Measurements from ENCODE around the gene LCN9. TPM values are rescaled to one million over a fixed set of nuclear protein-coding genes. Genes with fewer than 3 reads are reported as not detected.

The LCN9 gene
- total RNA-seq, 1 experiment from 2014 or later, result not detected

DNA sequence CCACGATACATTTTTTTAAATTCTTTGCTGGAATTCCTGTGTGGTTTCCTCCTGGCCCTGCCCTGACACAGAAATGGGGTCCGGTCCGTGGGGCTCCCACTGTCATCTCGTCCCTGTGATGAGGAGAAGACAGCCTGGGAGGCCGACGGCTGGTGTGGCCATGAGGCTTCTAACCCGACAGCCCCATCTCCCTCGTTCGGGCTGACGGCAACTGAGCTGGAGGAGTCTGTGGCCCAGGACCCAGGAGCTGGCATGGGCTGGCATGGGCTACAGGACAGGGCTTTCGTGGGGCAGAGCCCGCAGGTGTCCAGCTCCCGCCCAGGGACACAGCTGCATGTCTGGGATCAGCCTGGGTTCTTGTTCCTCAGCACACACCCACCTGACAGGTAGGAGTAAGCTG, 13.8 kb downstream of the LCN9 start:
- intact Hi-C loops (cut with micrococcal nuclease; ENCODE audit: unreplicated experiment), result no loop called here
- Mint-ChIP-seq H3K9me3 (ENCODE audit: low read depth, unreplicated experiment) (no peaks in the 10 kb centered on the region), H3K27ac (ENCODE audit: unreplicated experiment) (no peak overlapping the region), H3K4me1 (ENCODE audit: low read depth, unreplicated experiment) (no peaks in the 10 kb centered on the region), H3K36me3 (ENCODE audit: insufficient read depth, unreplicated experiment) (peaks cover 5% of the 10 kb centered on the region), H3K27me3 (ENCODE audit: unreplicated experiment) (peaks cover 50% of the 10 kb centered on the region), H3K4me3 (ENCODE audit: low read depth, unreplicated experiment) (no peak overlapping the region)
- CTCF ChIA-PET, result no interaction called here
- no TSS peak for BruUV-seq (replicated peaks)
- DNase-seq, result no peak
- TF ChIP-seq, protein P1, sequence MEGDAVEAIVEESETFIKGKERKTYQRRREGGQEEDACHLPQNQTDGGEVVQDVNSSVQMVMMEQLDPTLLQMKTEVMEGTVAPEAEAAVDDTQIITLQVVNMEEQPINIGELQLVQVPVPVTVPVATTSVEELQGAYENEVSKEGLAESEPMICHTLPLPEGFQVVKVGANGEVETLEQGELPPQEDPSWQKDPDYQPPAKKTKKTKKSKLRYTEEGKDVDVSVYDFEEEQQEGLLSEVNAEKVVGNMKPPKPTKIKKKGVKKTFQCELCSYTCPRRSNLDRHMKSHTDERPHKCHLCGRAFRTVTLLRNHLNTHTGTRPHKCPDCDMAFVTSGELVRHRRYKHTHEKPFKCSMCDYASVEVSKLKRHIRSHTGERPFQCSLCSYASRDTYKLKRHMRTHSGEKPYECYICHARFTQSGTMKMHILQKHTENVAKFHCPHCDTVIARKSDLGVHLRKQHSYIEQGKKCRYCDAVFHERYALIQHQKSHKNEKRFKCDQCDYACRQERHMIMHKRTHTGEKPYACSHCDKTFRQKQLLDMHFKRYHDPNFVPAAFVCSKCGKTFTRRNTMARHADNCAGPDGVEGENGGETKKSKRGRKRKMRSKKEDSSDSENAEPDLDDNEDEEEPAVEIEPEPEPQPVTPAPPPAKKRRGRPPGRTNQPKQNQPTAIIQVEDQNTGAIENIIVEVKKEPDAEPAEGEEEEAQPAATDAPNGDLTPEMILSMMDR (IDR thresholded peaks at IDR 0.05; ENCODE audit: unreplicated experiment), result no peak

DNA sequence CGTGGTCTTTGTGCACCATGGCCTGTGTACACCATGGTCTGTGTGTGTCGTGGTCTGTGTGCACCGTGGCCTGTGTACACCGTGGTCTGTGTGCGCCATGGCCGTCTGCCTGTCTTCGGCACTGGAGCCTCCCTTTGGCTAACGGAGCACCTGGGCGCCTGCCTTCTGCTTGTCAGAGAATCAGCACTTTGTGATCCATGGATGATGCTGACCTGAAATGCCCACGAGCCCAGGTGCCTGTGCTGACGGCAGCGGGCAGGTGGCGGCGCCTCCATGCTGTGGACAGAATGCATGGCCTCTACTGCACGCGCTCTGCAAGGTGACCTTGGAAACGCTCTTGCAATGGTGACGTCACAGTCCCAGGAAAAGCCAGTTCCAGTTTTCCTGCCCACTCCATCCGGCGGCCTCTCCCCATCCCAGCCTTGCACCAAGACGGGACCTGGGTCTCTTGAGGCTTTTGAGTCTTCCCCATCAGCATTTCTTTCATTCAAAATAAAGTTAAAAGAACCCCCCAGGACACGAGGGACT, 14.6 kb downstream of the LCN9 start:
- H3K27me3 Mint-ChIP-seq (ENCODE audit: unreplicated experiment), result peaks cover 50% of the 10 kb centered on the region
- H3K4me3 Mint-ChIP-seq (ENCODE audit: low read depth, unreplicated experiment), result no peak overlapping the region
- no peak overlapping the region for H3K27ac Mint-ChIP-seq (ENCODE audit: unreplicated experiment)
- H3K9me3 Mint-ChIP-seq (ENCODE audit: low read depth, unreplicated experiment), result no peaks in the 10 kb centered on the region
- no peak for DNase-seq
- CTCF ChIA-PET, result no interaction called here
- peaks cover 5% of the 10 kb centered on the region for H3K36me3 Mint-ChIP-seq (ENCODE audit: insufficient read depth, unreplicated experiment)
- TF ChIP-seq, protein P1 (IDR thresholded peaks at IDR 0.05; ENCODE audit: unreplicated experiment), result no peak
- no TSS peak for BruUV-seq (replicated peaks)
- H3K4me1 Mint-ChIP-seq (ENCODE audit: low read depth, unreplicated experiment), result no peaks in the 10 kb centered on the region
- intact Hi-C loops (cut with micrococcal nuclease; ENCODE audit: unreplicated experiment), result no loop called here

DNA sequence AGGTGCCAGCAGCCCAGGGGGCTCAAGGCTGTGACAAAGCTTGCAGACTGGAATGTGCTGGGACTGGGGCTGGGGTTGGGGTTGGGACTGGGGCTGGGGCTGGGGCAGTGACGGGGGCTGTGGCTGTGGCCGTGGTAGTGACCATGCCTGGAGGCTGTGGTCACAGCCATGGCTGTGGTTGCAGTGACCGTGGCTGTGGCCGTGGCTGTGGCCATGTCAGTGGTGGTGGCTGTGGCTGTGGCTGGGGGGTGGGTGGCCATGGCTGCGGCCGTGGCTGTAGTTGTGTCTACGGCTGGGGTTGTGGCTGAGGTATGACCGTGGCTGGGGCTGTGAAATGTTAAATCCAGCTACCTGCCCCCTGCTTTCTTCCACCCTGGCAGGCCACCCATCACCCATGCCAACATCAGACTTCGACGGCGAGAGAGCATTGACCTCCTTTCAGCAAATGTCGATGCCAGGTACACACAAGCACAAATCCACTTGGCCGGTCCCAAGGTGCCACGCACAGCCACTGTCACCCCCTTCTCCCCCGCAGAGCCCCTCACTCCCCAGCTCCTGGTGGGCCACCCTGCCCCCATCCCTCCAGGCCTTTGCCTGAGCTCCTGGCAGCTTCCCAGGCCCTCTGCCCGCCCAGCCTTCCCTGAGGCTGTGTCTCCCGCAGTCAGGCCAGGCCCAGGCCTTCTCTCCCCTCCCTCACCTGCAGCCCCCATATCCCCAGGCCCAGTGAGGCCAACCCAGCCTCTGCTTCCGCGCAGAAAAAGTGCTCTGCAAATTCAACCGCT, 15.3 kb downstream of the LCN9 start:
- TF ChIP-seq, protein P1 (IDR thresholded peaks at IDR 0.05; ENCODE audit: unreplicated experiment), result no peak
- Mint-ChIP-seq H3K4me1 (ENCODE audit: low read depth, unreplicated experiment) (no peaks in the 10 kb centered on the region), H3K27me3 (ENCODE audit: unreplicated experiment) (peaks cover 45% of the 10 kb centered on the region), H3K36me3 (ENCODE audit: insufficient read depth, unreplicated experiment) (peaks cover 5% of the 10 kb centered on the region), H3K9me3 (ENCODE audit: low read depth, unreplicated experiment) (no peaks in the 10 kb centered on the region), H3K4me3 (ENCODE audit: low read depth, unreplicated experiment) (no peak overlapping the region), H3K27ac (ENCODE audit: unreplicated experiment) (no peak overlapping the region)
- DNase-seq, result no peak
- intact Hi-C loops (cut with micrococcal nuclease; ENCODE audit: unreplicated experiment), result no loop called here
- BruUV-seq (replicated peaks), result no TSS peak
- CTCF ChIA-PET, result no interaction called here

DNA sequence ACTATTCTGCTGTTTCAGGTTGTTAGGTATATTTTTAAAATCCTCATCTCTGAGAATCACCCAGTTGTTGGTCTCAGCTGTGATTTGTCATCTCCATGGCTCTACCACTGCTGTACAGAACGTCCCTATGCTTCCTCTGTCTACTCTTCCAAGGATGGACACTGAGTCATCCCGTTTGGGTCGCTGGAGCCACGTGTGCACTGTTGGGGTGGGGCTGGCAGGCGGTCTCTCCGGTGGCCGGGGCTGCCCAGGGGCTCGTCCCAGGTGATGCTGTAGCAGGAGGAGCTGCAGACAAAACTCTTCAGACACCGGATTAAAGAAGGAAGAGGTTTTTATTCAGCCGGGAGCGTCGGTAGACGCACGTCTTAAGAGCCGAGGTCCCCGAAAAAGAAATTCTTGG, 16.9 kb downstream of the LCN9 start:
- H3K36me3 Mint-ChIP-seq (ENCODE audit: insufficient read depth, unreplicated experiment), result peaks cover 5% of the 10 kb centered on the region
- no peaks in the 10 kb centered on the region for H3K4me1 Mint-ChIP-seq (ENCODE audit: low read depth, unreplicated experiment)
- BruUV-seq (replicated peaks), result no TSS peak
- H3K27ac Mint-ChIP-seq (ENCODE audit: unreplicated experiment), result no peak overlapping the region
- H3K27me3 Mint-ChIP-seq (ENCODE audit: unreplicated experiment), result peaks cover 31% of the 10 kb centered on the region
- DNase-seq, result no peak
- CTCF ChIA-PET, result no interaction called here
- no peaks in the 10 kb centered on the region for H3K9me3 Mint-ChIP-seq (ENCODE audit: low read depth, unreplicated experiment)
- TF ChIP-seq, protein P1 (IDR thresholded peaks at IDR 0.05; ENCODE audit: unreplicated experiment), result no peak
- intact Hi-C loops (cut with micrococcal nuclease; ENCODE audit: unreplicated experiment), result no loop called here
- H3K4me3 Mint-ChIP-seq (ENCODE audit: low read depth, unreplicated experiment), result no peak overlapping the region

All from Calu3 (cell line).